ENCODE measurements around the gene CNN1.

The CNN1 gene

GRCh38 chr19:11506967-11507366 is 31.7 kb upstream of the CNN1 start:
- no peak for DNase-seq (ENCODE audit: low read depth)
- peak overlapping the region; percentile 17 for H3K4me3 ChIP-seq (ENCODE audit: low read depth, low read length)
- TF ChIP-seq, protein P1, sequence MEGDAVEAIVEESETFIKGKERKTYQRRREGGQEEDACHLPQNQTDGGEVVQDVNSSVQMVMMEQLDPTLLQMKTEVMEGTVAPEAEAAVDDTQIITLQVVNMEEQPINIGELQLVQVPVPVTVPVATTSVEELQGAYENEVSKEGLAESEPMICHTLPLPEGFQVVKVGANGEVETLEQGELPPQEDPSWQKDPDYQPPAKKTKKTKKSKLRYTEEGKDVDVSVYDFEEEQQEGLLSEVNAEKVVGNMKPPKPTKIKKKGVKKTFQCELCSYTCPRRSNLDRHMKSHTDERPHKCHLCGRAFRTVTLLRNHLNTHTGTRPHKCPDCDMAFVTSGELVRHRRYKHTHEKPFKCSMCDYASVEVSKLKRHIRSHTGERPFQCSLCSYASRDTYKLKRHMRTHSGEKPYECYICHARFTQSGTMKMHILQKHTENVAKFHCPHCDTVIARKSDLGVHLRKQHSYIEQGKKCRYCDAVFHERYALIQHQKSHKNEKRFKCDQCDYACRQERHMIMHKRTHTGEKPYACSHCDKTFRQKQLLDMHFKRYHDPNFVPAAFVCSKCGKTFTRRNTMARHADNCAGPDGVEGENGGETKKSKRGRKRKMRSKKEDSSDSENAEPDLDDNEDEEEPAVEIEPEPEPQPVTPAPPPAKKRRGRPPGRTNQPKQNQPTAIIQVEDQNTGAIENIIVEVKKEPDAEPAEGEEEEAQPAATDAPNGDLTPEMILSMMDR (IDR thresholded peaks at IDR 0.05; ENCODE audit: low read depth, low read length, missing control alignments) = no peak

DNA sequence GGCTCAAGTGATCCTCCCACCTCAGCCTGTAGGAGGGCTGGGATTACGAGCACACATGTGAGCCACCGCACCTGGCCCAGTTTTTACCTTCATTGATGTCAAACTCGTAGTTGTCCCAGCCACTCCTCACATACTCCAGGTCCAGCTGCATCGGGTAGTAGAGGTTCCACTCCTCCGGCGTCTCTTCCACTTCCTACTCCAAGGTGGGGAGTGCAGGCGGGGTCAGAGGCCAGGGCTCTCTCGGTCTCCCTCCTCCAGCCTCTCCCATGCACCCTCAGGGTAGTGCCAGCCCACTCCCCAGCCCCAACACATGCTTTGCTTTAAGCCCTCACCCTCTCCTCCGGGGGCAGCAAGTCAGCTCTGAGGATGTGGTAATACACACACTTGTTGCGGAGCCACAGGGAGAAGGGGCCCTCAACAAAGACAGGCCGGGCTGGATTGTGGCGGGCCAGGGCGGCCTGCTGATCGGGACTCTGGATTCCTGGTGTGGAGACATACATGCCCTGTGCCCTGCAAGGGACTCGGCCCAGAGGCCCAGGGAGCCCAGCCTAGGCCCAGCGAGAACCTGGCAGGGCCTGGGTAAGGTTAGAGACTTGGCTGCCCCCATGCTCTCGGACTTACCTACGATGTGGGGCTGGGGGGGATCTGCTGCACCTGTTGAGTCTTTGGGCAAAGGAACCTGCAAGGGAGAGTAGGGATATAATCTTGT is 31.1 kb upstream of the CNN1 start:
- no peak overlapping the region for H3K4me3 ChIP-seq (ENCODE audit: low read depth, low read length)
- TF ChIP-seq, protein P1 (IDR thresholded peaks at IDR 0.05; ENCODE audit: low read depth, low read length, missing control alignments) = no peak
- DNase-seq (ENCODE audit: low read depth) = no peak

- TF ChIP-seq, protein P1 (IDR thresholded peaks at IDR 0.05; ENCODE audit: low read depth, low read length, missing control alignments) = no peak
- H3K4me3 ChIP-seq (ENCODE audit: low read depth, low read length) = no peak overlapping the region
- no peak for DNase-seq (ENCODE audit: low read depth)
These were observed 28.2 kb upstream of the CNN1 start for GRCh38 chr19:11510444-11510843.

GRCh38 chr19:11513946-11514345 is 24.7 kb upstream of the CNN1 start:
- no peak overlapping the region for H3K4me3 ChIP-seq (ENCODE audit: low read depth, low read length)
- no peak for DNase-seq (ENCODE audit: low read depth)
- TF ChIP-seq, protein P1 (IDR thresholded peaks at IDR 0.05; ENCODE audit: low read depth, low read length, missing control alignments) = no peak

DNA sequence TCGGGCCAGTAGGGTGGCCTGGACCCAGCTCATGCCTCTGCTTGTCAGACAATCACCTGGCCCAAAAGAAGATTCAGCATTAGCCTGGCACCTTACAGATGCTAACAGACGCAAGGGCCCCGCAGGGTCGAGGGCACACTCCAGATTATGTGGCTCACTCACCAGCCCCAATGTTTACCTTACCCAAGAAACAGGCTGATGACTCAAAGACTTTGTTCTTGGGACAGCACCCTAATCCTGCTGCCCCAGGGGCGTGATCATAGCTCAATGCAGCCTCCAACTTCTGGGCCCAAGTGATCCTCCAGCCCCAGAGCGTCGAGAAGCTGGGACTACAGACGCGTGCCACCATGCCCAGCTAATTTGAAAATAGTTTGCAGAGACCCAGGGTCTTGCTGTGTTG is 19.5 kb upstream of the CNN1 start:
- no peak for DNase-seq (ENCODE audit: low read depth)
- no peak overlapping the region for H3K4me3 ChIP-seq (ENCODE audit: low read depth, low read length)
- TF ChIP-seq, protein P1 (IDR thresholded peaks at IDR 0.05; ENCODE audit: low read depth, low read length, missing control alignments) = no peak

DNA sequence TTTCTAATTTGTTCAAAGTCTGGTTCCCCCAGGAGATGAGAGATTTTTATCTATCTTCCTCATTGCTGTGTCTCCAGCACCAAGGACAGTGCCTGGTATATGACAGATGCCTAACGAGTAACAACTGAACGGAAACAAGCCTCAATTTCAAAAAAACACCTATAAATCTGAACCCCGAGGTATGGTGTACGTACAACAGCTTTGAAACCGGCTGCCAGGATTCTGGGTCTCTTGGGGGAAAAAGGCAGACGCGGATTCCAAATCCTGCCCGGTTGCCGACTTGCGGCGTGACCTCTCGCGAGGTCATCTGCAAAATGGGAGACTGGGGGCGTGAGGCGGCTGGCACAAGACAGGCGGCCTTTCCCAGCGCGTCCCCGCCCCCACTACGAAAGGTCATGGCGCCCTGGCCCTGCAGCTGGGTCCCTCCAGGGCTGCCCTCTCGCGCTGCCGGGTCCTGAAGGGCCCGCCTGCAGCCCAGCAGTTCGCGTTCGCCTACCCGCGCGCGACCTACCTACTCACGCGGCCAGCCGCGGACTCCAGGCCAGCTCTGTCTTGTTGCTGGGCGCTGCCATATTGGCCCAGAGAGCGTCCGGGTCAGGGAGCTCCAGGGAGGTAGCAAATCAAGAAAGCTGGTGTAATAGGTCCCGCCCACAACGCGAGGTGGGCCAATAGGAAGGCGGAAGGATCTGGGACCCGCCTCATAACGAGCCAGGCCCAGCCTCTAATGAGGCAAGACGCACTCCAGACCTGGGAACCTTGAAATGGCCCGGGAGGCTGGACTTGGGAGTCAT is 9.9 kb upstream of the CNN1 start, which contains the start of gene ECSIT:
Gene ECSIT (minus strand): TSS at position 584 of the 791 bp plus-strand sequence. CDS start 9,964 bp downstream, outside the sequence.
- peak; percentile 92 for DNase-seq (ENCODE audit: low read depth)
- H3K4me3 ChIP-seq (ENCODE audit: low read depth, low read length) = peak within 1 kb of the TSS; percentile 97
- TF ChIP-seq, protein P1 (IDR thresholded peaks at IDR 0.05; ENCODE audit: low read depth, low read length, missing control alignments) = no peak
